Mesendoderm (in vitro differentiated cells): ENCODE data around the gene SHISA9.

ENCODE experiments used
- DNase-seq: peaks from one replicate; pipeline ENCODE4 v3.0.0; 2013
- H2AK5ac ChIP-seq: 2 replicates; pipeline ENCODE4 v1.6.1; 2013; ENCODE audit warnings: low read length, inconsistent platforms
- H2BK120ac ChIP-seq: 2 replicates; pipeline ENCODE4 v1.6.1; 2013; ENCODE audit warnings: low read depth, mild to moderate bottlenecking, low read length, moderate library complexity, mixed read lengths
- H2BK15ac ChIP-seq: replicated peaks from 2 replicates; pipeline ENCODE4 v1.6.1; 2013; ENCODE audit warnings: low read depth, mild to moderate bottlenecking, moderate library complexity
- H2BK5ac ChIP-seq: 2 replicates; pipeline ENCODE4 v1.6.1; 2013; ENCODE audit warnings: low read length, inconsistent platforms
- H3K18ac ChIP-seq: 2 replicates; pipeline ENCODE4 v1.6.1; 2013; ENCODE audit warnings: mild to moderate bottlenecking, low read length, mixed read lengths
- H3K23ac ChIP-seq: one replicate; pipeline ENCODE4 v1.6.1; 2013; ENCODE audit warnings: low read length
- H3K27ac ChIP-seq: 2 replicates; pipeline ENCODE4 v1.5.1; 2013; ENCODE audit warnings: low read depth, mild to moderate bottlenecking, inconsistent platforms, low read length, moderate library complexity
- H3K27me3 ChIP-seq: 2 replicates; pipeline ENCODE4 v1.6.1; 2013; ENCODE audit warnings: low read length, control low read depth, mild to moderate bottlenecking, inconsistent platforms; ENCODE audit not compliant: insufficient read depth, poor library complexity
- H3K36me3 ChIP-seq: 2 replicates; pipeline ENCODE4 v1.6.1; 2013; ENCODE audit warnings: low read length, inconsistent platforms; ENCODE audit not compliant: control insufficient read depth, insufficient read depth
- H3K4ac ChIP-seq: one replicate; pipeline ENCODE4 v1.6.1; 2013; ENCODE audit warnings: low read depth, mild to moderate bottlenecking, low read length, moderate library complexity
- H3K4me1 ChIP-seq: 2 replicates; pipeline ENCODE4 v1.6.1; 2013; ENCODE audit warnings: low read depth, low read length, inconsistent platforms; ENCODE audit not compliant: control insufficient read depth
- H3K4me2 ChIP-seq: 2 replicates; pipeline ENCODE4 v1.6.1; 2013; ENCODE audit warnings: low read length
- H3K4me3 ChIP-seq: 2 replicates; pipeline ENCODE4 v1.5.1; 2013; ENCODE audit warnings: mild to moderate bottlenecking, low read length
- H3K56ac ChIP-seq: one replicate; pipeline ENCODE4 v1.6.1; 2013; ENCODE audit warnings: low read length
- H3K79me1 ChIP-seq: 2 replicates; pipeline ENCODE4 v1.6.1; 2013; ENCODE audit warnings: low read length, inconsistent platforms
- H3K79me2 ChIP-seq: 2 replicates; pipeline ENCODE4 v1.6.1; 2013; ENCODE audit warnings: mild to moderate bottlenecking, low read length; ENCODE audit not compliant: control insufficient read depth, insufficient read depth
- H3K9ac ChIP-seq: 2 replicates; pipeline ENCODE4 v1.6.1; 2013; ENCODE audit warnings: low read length, inconsistent platforms
- H4K5ac ChIP-seq: one replicate; pipeline ENCODE4 v1.6.1; 2013; ENCODE audit warnings: low read length
- H4K8ac ChIP-seq: one replicate; pipeline ENCODE4 v1.6.1; 2013; ENCODE audit warnings: low read depth, mild to moderate bottlenecking, control low read depth, low read length, moderate library complexity
- WGBS: extraction: QIAGEN DNeasy Blood & Tissue Kit; methylation state at CpG from one replicate; pipeline ENCODE4 v1.1.7; 2013; ENCODE audit warnings: low lambda C conversion rate, missing lambda C conversion rate; ENCODE audit not compliant: insufficient coverage; ENCODE audit errors: extremely low coverage; 5-methylcytosine and 5-hydroxymethylcytosine counted together

SHISA9 gene

DNA sequence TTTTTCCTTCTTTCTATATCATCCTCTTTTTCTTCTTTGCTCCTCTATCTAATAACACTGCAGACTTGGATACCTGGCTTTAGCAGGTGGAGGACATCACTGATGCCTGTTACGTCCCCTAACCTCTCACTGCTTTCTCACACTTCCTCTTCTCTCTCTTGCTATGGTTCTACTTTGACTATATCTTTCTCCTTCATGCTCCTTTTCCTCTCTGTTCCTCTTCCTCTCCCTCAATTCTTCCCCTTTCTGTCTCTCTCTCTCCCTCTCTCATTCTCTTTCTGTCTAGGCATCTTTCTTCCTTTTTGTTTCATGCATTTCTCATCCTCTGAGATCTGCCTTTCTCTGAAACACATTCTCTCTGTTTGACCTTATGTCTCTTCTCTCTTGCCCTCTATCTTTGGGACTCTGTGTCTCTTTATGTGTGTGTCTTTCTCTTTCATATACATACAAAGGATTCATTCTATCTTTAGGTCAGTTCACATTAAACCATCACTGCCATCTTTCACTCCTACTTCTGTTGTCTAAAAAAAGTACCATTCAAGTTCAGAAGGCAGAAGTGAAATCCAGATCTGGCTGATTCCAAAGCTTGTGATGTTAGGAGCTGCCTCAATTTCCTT lies 353.7 kb downstream of the SHISA9 start:
- no peak overlapping the region for H3K23ac ChIP-seq
- H3K27me3 ChIP-seq, result no peaks in the 10 kb centered on the region
- H3K36me3 ChIP-seq, result no peaks in the 10 kb centered on the region

DNA sequence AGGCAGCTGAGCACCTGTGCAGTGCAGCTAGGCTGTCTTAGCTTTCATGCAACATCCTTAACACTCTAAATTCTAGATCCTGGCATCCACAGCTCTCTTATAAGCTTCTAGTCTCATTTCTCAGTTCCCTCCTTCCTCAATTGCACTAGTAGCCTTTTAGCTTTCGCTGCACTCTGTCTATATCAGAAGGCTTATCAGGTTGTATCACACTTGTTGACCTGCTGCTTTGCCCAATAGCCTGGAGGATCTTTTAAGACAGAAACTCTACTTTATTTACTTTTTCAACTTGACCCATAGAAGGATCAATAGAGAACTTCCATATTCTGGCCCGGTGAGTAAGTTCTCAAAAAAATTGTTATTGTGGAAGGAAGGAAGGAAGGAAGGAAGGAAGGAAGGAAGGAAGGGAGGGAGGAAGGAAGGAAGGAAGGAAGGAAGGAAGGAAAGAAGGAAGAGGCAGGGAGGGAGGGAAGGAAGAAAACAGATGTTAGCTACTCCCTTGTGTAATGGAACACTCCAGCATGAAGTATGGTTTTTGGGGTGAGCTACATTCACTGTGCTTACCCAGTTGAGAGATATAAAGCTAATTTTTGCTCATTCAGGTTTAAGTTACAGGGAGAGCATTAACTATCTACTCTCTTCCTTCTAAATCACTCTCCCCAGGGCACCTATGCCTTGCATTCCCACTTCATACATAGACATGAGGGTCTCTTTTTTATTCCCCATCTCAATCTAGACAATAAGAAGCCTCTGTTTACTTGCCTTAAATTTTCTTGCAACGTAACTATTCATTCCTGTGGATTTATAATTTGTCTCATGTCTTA lies 361.1 kb downstream of the SHISA9 start:
- no peak for DNase-seq
- Histone ChIP-seq H4K8ac (no peak overlapping the region), H4K5ac (no peak overlapping the region), H3K27ac (no peak overlapping the region), H3K4me2 (no peak overlapping the region), H2AK5ac (no peak overlapping the region), H3K27me3 (no peaks in the 10 kb centered on the region), H3K4me3 (no peak overlapping the region), H3K9ac (no peak overlapping the region), H2BK120ac (no peak overlapping the region), H3K79me1 (no peaks in the 10 kb centered on the region), H3K79me2 (no peaks in the 10 kb centered on the region), H3K4ac (no peak overlapping the region), H3K4me1 (no peaks in the 10 kb centered on the region), H3K23ac (no peak overlapping the region), H3K56ac (no peak overlapping the region), H3K18ac (no peak overlapping the region), H3K36me3 (no peaks in the 10 kb centered on the region), H2BK5ac (no peak overlapping the region), H2BK15ac (no peak overlapping the region)
- WGBS, result no CpG with 5 or more reads among the region's 3 CpGs

More for the DNA sequence above, 353.7 kb downstream of the SHISA9 start:
- Histone ChIP-seq H2AK5ac (no peak overlapping the region), H3K27ac (no peak overlapping the region), H3K56ac (no peak overlapping the region), H3K4me2 (no peak overlapping the region), H3K9ac (no peak overlapping the region), H3K18ac (no peak overlapping the region), H4K5ac (no peak overlapping the region), H4K8ac (no peak overlapping the region), H3K4ac (no peak overlapping the region), H3K79me2 (no peaks in the 10 kb centered on the region), H2BK15ac (no peak overlapping the region), H3K79me1 (no peaks in the 10 kb centered on the region), H2BK5ac (no peak overlapping the region), H3K4me1 (no peaks in the 10 kb centered on the region), H3K4me3 (no peak overlapping the region), H2BK120ac (no peak overlapping the region)
- DNase-seq, result no peak
- WGBS, result no CpG with 5 or more reads among the region's 1 CpG

DNA sequence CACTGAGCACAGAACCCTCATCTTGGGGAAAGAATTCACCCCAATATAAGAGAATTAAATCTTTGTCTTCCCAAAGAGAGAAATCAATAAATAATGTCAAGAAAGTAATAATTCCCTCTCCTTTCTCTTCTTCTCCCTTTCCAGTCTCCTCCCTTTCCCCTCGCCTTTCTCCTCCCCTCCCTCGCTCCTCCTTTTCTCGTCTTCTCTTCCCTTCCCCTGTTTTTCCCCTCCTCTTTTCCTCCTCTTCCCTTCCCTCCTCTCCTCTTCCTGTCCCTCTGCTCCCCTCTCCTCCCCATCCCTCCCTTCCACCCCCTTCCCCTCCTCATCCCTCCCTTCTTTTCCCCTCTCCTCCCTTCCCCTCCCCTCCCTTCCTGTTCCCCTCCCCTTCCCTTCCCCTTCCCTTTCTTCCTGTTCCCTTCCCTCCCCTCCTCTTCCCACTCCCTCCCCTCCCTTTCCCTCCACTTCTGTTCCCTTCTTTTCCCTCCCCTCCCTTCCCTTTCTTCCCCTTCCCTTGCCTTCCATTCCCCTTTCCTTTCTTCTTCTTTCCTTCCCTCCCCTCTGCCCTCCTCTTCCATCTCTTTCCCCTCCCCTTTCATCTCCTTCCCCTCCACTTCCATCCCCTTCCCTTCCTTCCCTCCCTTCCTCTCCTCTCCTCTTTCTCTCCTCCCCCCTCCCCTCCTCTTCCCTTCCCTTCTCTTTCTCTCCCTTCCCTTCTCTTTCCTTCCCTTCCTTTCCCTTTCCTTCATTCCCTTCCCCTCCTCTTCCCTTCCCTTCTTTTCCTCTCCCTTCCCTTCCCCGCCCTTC lies 363.6 kb downstream of the SHISA9 start:
- H2BK5ac ChIP-seq, result no peak overlapping the region
- no peaks in the 10 kb centered on the region for H3K4me1 ChIP-seq
- H3K4me3 ChIP-seq, result no peak overlapping the region
- H3K56ac ChIP-seq, result no peak overlapping the region
- H3K18ac ChIP-seq, result no peak overlapping the region
- no peak overlapping the region for H2AK5ac ChIP-seq
- H4K5ac ChIP-seq, result no peak overlapping the region
- no peaks in the 10 kb centered on the region for H3K79me2 ChIP-seq
- WGBS, result 94% methylated on average over 1 of the region's 4 CpGs
- no peaks in the 10 kb centered on the region for H3K36me3 ChIP-seq
- H4K8ac ChIP-seq, result no peak overlapping the region
- H3K27me3 ChIP-seq, result no peaks in the 10 kb centered on the region
- H3K9ac ChIP-seq, result no peak overlapping the region
- H2BK15ac ChIP-seq, result no peak overlapping the region
- DNase-seq, result no peak
- H3K27ac ChIP-seq, result no peak overlapping the region
- H3K4me2 ChIP-seq, result no peak overlapping the region
- no peak overlapping the region for H3K23ac ChIP-seq
- H2BK120ac ChIP-seq, result no peak overlapping the region
- no peaks in the 10 kb centered on the region for H3K79me1 ChIP-seq
- no peak overlapping the region for H3K4ac ChIP-seq

DNA sequence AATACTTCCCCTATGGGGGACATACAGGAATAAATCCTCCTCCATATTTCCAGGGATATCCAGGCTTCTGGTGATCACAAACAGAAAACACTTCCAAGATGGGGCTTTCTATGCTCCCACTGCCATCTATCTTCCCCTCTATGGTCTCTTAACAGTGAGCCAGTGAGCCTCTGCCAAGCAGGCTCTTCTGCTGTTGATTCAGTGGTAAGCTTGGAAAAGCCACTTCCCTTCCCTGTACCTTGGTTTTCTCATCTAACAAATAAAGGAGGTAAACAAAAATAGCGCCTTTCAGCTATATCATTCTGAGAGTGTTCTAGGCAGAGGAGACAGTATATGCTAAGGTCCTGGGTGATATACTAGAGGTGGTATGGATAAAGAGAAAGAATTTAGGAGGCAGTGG lies 368.0 kb downstream of the SHISA9 start:
- H3K4me2 ChIP-seq, result no peak overlapping the region
- DNase-seq, result no peak
- no peak overlapping the region for H3K56ac ChIP-seq
- no peak overlapping the region for H3K4me3 ChIP-seq
- H3K36me3 ChIP-seq, result no peaks in the 10 kb centered on the region
- H3K27me3 ChIP-seq, result no peaks in the 10 kb centered on the region
- H3K4ac ChIP-seq, result no peak overlapping the region
- no CpG with 5 or more reads among the region's 1 CpG for WGBS
- no peak overlapping the region for H2BK15ac ChIP-seq
- no peak overlapping the region for H4K5ac ChIP-seq
- no peak overlapping the region for H3K27ac ChIP-seq
- H3K4me1 ChIP-seq, result no peaks in the 10 kb centered on the region
- H3K79me1 ChIP-seq, result no peaks in the 10 kb centered on the region
- H3K79me2 ChIP-seq, result no peaks in the 10 kb centered on the region
- no peak overlapping the region for H2AK5ac ChIP-seq
- H2BK120ac ChIP-seq, result no peak overlapping the region
- no peak overlapping the region for H4K8ac ChIP-seq
- H3K9ac ChIP-seq, result no peak overlapping the region
- no peak overlapping the region for H3K18ac ChIP-seq
- no peak overlapping the region for H3K23ac ChIP-seq
- H2BK5ac ChIP-seq, result no peak overlapping the region

DNA sequence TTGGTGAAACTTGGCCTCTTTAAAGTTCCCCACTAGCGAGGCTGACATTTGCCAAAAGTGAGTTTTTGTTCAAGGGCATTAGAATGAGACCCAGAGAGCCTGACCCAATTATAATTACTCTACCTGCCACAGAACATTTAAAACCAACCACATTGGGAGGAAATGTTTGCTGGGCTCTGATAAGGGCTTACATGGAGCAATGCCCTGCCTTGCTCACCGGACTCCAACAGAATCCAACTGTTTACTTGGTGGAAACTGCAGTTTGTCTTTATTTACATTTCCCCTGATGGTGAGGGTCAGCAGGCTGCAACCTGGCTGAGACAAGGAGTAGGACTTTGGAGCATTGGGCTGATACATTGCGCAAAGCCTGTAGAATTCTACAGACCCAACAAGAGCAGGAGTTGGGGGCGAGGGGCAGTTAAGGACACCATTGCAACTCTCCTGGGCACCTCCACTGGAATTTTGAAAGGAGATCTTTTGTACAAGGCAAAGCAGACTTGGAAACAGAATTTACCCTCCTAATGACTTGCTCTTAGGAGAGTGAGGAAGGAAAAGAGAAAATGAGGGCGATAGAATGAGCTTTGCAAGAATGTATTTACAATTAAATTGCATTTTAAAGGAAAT lies 368.6 kb downstream of the SHISA9 start:
- no peak overlapping the region for H3K4ac ChIP-seq
- no peak overlapping the region for H3K27ac ChIP-seq
- H3K18ac ChIP-seq, result no peak overlapping the region

More for the DNA sequence above, 368.6 kb downstream of the SHISA9 start:
- Histone ChIP-seq H3K36me3 (no peaks in the 10 kb centered on the region), H3K9ac (no peak overlapping the region), H2BK15ac (no peak overlapping the region), H3K4me3 (no peak overlapping the region), H2BK120ac (no peak overlapping the region), H3K4me1 (no peaks in the 10 kb centered on the region), H2AK5ac (no peak overlapping the region), H3K56ac (no peak overlapping the region), H3K27me3 (no peaks in the 10 kb centered on the region), H3K79me2 (no peaks in the 10 kb centered on the region), H3K4me2 (no peak overlapping the region), H2BK5ac (no peak overlapping the region), H3K23ac (no peak overlapping the region), H4K5ac (no peak overlapping the region), H3K79me1 (no peaks in the 10 kb centered on the region), H4K8ac (no peak overlapping the region)
- WGBS, result no CpG with 5 or more reads among the region's 5 CpGs
- no peak for DNase-seq
